ENCODE results near the gene MSI2.

- TF ChIP-seq CTCF (IDR thresholded peaks at IDR 0.05) (no peak), POLR2A (IDR thresholded peaks at IDR 0.05) (no peak)
Observed at GRCh38 chr17:57276621-57277020, 20.3 kb downstream of the MSI2 start.
